ENCODE data around the gene HSPA1L.
"Not testable (repeated sequence)": the region's sequence is repeated elsewhere in the genome, so short reads cannot be mapped to it uniquely, and the experiment has no call there.

HSPA1L gene

GRCh38 chr6:31806470-31807272 is 8.4 kb downstream of the HSPA1L start, which contains the start of gene LSM2:
Gene LSM2 (minus strand): TSS chr6:31806966. CDS start chr6:31806757, 209 bp downstream.
- H3K9me3 Mint-ChIP-seq, result no peaks in the 10 kb centered on the region

GRCh38 chr6:31805939-31806469 is 9.1 kb downstream of the HSPA1L start:
- Mint-ChIP-seq H3K4me1 (peaks cover 22% of the 10 kb centered on the region), H3K36me3 (peaks cover 65% of the 10 kb centered on the region), H3K27ac (peak overlapping the region; percentile 97), H3K9me3 (no peaks in the 10 kb centered on the region), H3K4me3 (peak overlapping the region; percentile 93)
- no peak for DNase-seq (ENCODE audit: low spot score in 2 of 2)
- peak; percentile 25 for ATAC-seq

More at GRCh38 chr6:31806470-31807272, 8.4 kb downstream of the HSPA1L start, which contains the start of gene LSM2:
- H3K36me3 Mint-ChIP-seq, result peaks cover 58% of the 10 kb centered on the region
- H3K4me1 Mint-ChIP-seq, result peaks cover 29% of the 10 kb centered on the region
- H3K27ac Mint-ChIP-seq, result peak within 1 kb of the TSS; percentile 97
- DNase-seq (ENCODE audit: low spot score in 2 of 2) (peak; percentile 95 to 98), ATAC-seq (peak; percentile 98)
- H3K4me3 Mint-ChIP-seq, result peak within 1 kb of the TSS; percentile 93

GRCh38 chr6:31801031-31801927 is 13.8 kb downstream of the HSPA1L start:
- H3K27ac Mint-ChIP-seq; H3K4me3 Mint-ChIP-seq; H3K9me3 Mint-ChIP-seq; ATAC-seq; DNase-seq (ENCODE audit: low spot score in 2 of 2): not testable (repeated sequence)
- H3K36me3 Mint-ChIP-seq, result peaks cover 85% of the 10 kb centered on the region
- H3K4me1 Mint-ChIP-seq, result peaks cover 19% of the 10 kb centered on the region

GRCh38 chr6:31799781-31800180 is 15.3 kb downstream of the HSPA1L start:
- ATAC-seq (no peak), DNase-seq (ENCODE audit: low spot score in 2 of 2) (no peak)
- Mint-ChIP-seq H3K27ac (no peak overlapping the region), H3K4me1 (peaks cover 16% of the 10 kb centered on the region), H3K36me3 (peaks cover 78% of the 10 kb centered on the region), H3K4me3 (no peak overlapping the region), H3K9me3 (no peaks in the 10 kb centered on the region)

GRCh38 chr6:31797588-31797987 is 17.5 kb downstream of the HSPA1L start:
- ATAC-seq (no peak), DNase-seq (ENCODE audit: low spot score in 2 of 2) (no peak)
- peaks cover 26% of the 10 kb centered on the region for H3K4me1 Mint-ChIP-seq
- peaks cover 68% of the 10 kb centered on the region for H3K36me3 Mint-ChIP-seq
- no peaks in the 10 kb centered on the region for H3K9me3 Mint-ChIP-seq
- peak overlapping the region; percentile 83 for H3K27ac Mint-ChIP-seq
- peak overlapping the region; percentile 20 for H3K4me3 Mint-ChIP-seq

GRCh38 chr6:31796993-31797385 is 18.1 kb downstream of the HSPA1L start:
- ATAC-seq (no peak), DNase-seq (ENCODE audit: low spot score in 2 of 2) (no peak)
- Mint-ChIP-seq H3K9me3 (no peaks in the 10 kb centered on the region), H3K4me3 (peak overlapping the region; percentile 95), H3K4me1 (peaks cover 32% of the 10 kb centered on the region), H3K27ac (peak overlapping the region; percentile 83), H3K36me3 (peaks cover 68% of the 10 kb centered on the region)

GRCh38 chr6:31795616-31796298 is 19.3 kb downstream of the HSPA1L start, which contains the start of gene VARS1:
Gene VARS1 (minus strand): TSS chr6:31795752. CDS start chr6:31795217, 535 bp downstream.
- ATAC-seq (peak; percentile 94), DNase-seq (ENCODE audit: low spot score in 2 of 2) (peak; percentile 90 to 93)
- Mint-ChIP-seq H3K4me1 (peaks cover 42% of the 10 kb centered on the region), H3K36me3 (peaks cover 68% of the 10 kb centered on the region), H3K27ac (peak within 1 kb of the TSS; percentile 99), H3K9me3 (no peaks in the 10 kb centered on the region), H3K4me3 (peak within 1 kb of the TSS; percentile 95)

GRCh38 chr6:31794866-31795615 is 20.0 kb downstream of the HSPA1L start:
- Mint-ChIP-seq H3K36me3 (peaks cover 69% of the 10 kb centered on the region), H3K4me3 (peak overlapping the region; percentile 95), H3K9me3 (no peaks in the 10 kb centered on the region), H3K4me1 (peaks cover 42% of the 10 kb centered on the region), H3K27ac (peak overlapping the region; percentile 99)
- DNase-seq (ENCODE audit: low spot score in 2 of 2) (no peak), ATAC-seq (peak; percentile 36)

- H3K4me3 Mint-ChIP-seq, result peak overlapping the region; percentile 95
- H3K4me1 Mint-ChIP-seq, result peaks cover 42% of the 10 kb centered on the region
- DNase-seq (ENCODE audit: low spot score in 2 of 2) (no peak), ATAC-seq (no peak)
- H3K9me3 Mint-ChIP-seq, result no peaks in the 10 kb centered on the region
- H3K27ac Mint-ChIP-seq, result peak overlapping the region; percentile 99
- H3K36me3 Mint-ChIP-seq, result peaks cover 69% of the 10 kb centered on the region
These were observed 20.7 kb downstream of the HSPA1L start for GRCh38 chr6:31794294-31794865.

- H3K4me3 Mint-ChIP-seq, result peak overlapping the region; percentile 95
- peaks cover 69% of the 10 kb centered on the region for H3K36me3 Mint-ChIP-seq
- DNase-seq (ENCODE audit: low spot score in 2 of 2); ATAC-seq; H3K9me3 Mint-ChIP-seq: not testable (repeated sequence)
- H3K4me1 Mint-ChIP-seq, result peaks cover 42% of the 10 kb centered on the region
- peak overlapping the region; percentile 99 for H3K27ac Mint-ChIP-seq
These were observed 21.2 kb downstream of the HSPA1L start for GRCh38 chr6:31793927-31794245.

- peaks cover 40% of the 10 kb centered on the region for H3K4me1 Mint-ChIP-seq
- no peaks in the 10 kb centered on the region for H3K9me3 Mint-ChIP-seq
- H3K36me3 Mint-ChIP-seq, result peaks cover 68% of the 10 kb centered on the region
- no peak for ATAC-seq
- no peak for DNase-seq (ENCODE audit: low spot score in 2 of 2)
- H3K4me3 Mint-ChIP-seq, result peak overlapping the region; percentile 95
- peak overlapping the region; percentile 99 for H3K27ac Mint-ChIP-seq
These were observed 22.3 kb downstream of the HSPA1L start for GRCh38 chr6:31792761-31793171.

GRCh38 chr6:31792090-31792374 is 23.1 kb downstream of the HSPA1L start:
- Mint-ChIP-seq H3K9me3 (no peaks in the 10 kb centered on the region), H3K4me3 (no peak overlapping the region), H3K27ac (peak overlapping the region; percentile 99), H3K4me1 (peaks cover 36% of the 10 kb centered on the region), H3K36me3 (peaks cover 73% of the 10 kb centered on the region)
- DNase-seq (ENCODE audit: low spot score in 2 of 2), result no peak
- no peak for ATAC-seq

- H3K4me3 Mint-ChIP-seq, result no peak overlapping the region
- ATAC-seq, result no peak
- H3K27ac Mint-ChIP-seq, result peak overlapping the region; percentile 99
- H3K9me3 Mint-ChIP-seq, result no peaks in the 10 kb centered on the region
- peaks cover 78% of the 10 kb centered on the region for H3K36me3 Mint-ChIP-seq
- DNase-seq (ENCODE audit: low spot score in 2 of 2), result no peak
- H3K4me1 Mint-ChIP-seq, result peaks cover 36% of the 10 kb centered on the region
These were observed 23.6 kb downstream of the HSPA1L start for GRCh38 chr6:31791324-31792089.

Measured in stimulated activated effector memory CD8-positive, alpha-beta T cell treated with anti-CD3 and anti-CD28 coated beads, Interleukin-12 subunit alpha, Interleukin-12 subunit beta, amount 100 ng/mL, for 72 hours (primary cell).